Epithelial cell of prostate (primary cell): ENCODE results near the gene SOX5.

Source experiments
- DNase-seq: peaks from one replicate; pipeline ENCODE4 v3.0.0-alpha.2; 2011; ENCODE audit warnings: low read depth, low spot score
- H3K27ac ChIP-seq: fragments of 450-650 bp; 2 replicates; pipeline ENCODE4 v1.5.1; 2017; ENCODE audit warnings: mild to moderate bottlenecking

The SOX5 gene

GRCh38 chr12:23704992-23705943 is 244.2 kb downstream of the SOX5 start:
- no peak for DNase-seq
- H3K27ac ChIP-seq: no peak overlapping the region

GRCh38 chr12:23703051-23703450 is 246.4 kb downstream of the SOX5 start:
- no peak for DNase-seq
- H3K27ac ChIP-seq: no peak overlapping the region

GRCh38 chr12:23699031-23699430 is 250.4 kb downstream of the SOX5 start:
- no peak for DNase-seq
- no peak overlapping the region for H3K27ac ChIP-seq

GRCh38 chr12:23694920-23695319 is 254.6 kb downstream of the SOX5 start:
- DNase-seq: no peak
- no peak overlapping the region for H3K27ac ChIP-seq

GRCh38 chr12:23694307-23694706 is 255.2 kb downstream of the SOX5 start:
- DNase-seq: no peak
- H3K27ac ChIP-seq: no peak overlapping the region

- no peak for DNase-seq
- H3K27ac ChIP-seq: no peak overlapping the region
Measured at GRCh38 chr12:23687947-23688346, 261.5 kb downstream of the SOX5 start.

GRCh38 chr12:23686095-23686494 is 263.4 kb downstream of the SOX5 start:
- no peak overlapping the region for H3K27ac ChIP-seq
- DNase-seq: no peak

- no peak for DNase-seq
- no peak overlapping the region for H3K27ac ChIP-seq
Measured at GRCh38 chr12:23684121-23684520, 265.3 kb downstream of the SOX5 start.

GRCh38 chr12:23681237-23681636 is 268.2 kb downstream of the SOX5 start:
- no peak for DNase-seq
- no peak overlapping the region for H3K27ac ChIP-seq

- DNase-seq: no peak
- H3K27ac ChIP-seq: no peak overlapping the region
Measured at GRCh38 chr12:23674064-23674463, 275.4 kb downstream of the SOX5 start.

- no peak for DNase-seq
- no peak overlapping the region for H3K27ac ChIP-seq
Measured at GRCh38 chr12:23671881-23672280, 277.6 kb downstream of the SOX5 start.

- no peak for DNase-seq
- H3K27ac ChIP-seq: no peak overlapping the region
Measured at GRCh38 chr12:23670684-23671083, 278.8 kb downstream of the SOX5 start.

GRCh38 chr12:23669691-23670090 is 279.8 kb downstream of the SOX5 start:
- no peak overlapping the region for H3K27ac ChIP-seq
- DNase-seq: no peak

GRCh38 chr12:23666866-23667265 is 282.6 kb downstream of the SOX5 start:
- no peak for DNase-seq
- H3K27ac ChIP-seq: no peak overlapping the region

GRCh38 chr12:23662966-23663365 is 286.5 kb downstream of the SOX5 start:
- DNase-seq: no peak
- no peak overlapping the region for H3K27ac ChIP-seq

- no peak overlapping the region for H3K27ac ChIP-seq
- DNase-seq: no peak
Measured at GRCh38 chr12:23659131-23659530, 290.3 kb downstream of the SOX5 start.

- H3K27ac ChIP-seq: no peak overlapping the region
- no peak for DNase-seq
Measured at GRCh38 chr12:23657598-23657997, 291.9 kb downstream of the SOX5 start.

GRCh38 chr12:23655884-23656283 is 293.6 kb downstream of the SOX5 start:
- DNase-seq: no peak
- no peak overlapping the region for H3K27ac ChIP-seq

- DNase-seq: no peak
- no peak overlapping the region for H3K27ac ChIP-seq
Measured at GRCh38 chr12:23655112-23655511, 294.4 kb downstream of the SOX5 start.

- H3K27ac ChIP-seq: no peak overlapping the region
- DNase-seq: no peak
Measured at GRCh38 chr12:23648546-23648945, 300.9 kb downstream of the SOX5 start.

GRCh38 chr12:23640754-23641153 is 308.7 kb downstream of the SOX5 start:
- H3K27ac ChIP-seq: no peak overlapping the region

GRCh38 chr12:23634344-23634743 is 315.1 kb downstream of the SOX5 start:
- no peak overlapping the region for H3K27ac ChIP-seq
- no peak for DNase-seq

More at GRCh38 chr12:23640754-23641153, 308.7 kb downstream of the SOX5 start:
- no peak for DNase-seq
